ENCODE measurements around the gene ANKRD16. TPM values are rescaled to one million over a fixed set of nuclear protein-coding genes. Genes with fewer than 3 reads are reported as not detected.
"Not testable (repeated sequence)": the region's sequence is repeated elsewhere in the genome, so short reads cannot be mapped to it uniquely, and the experiment has no call there.

Gene ANKRD16
- 1 to 10 TPM; 3.6 to 4.5 TPM for total RNA-seq
- long read RNA-seq, donor 1, partial matches to known transcripts, result 2 of 5 reads
- long read RNA-seq, donor 1, other reads (novel, unspliced or antisense), result 3 of 5 reads
- long read RNA-seq, donor 2, result 0 reads

DNA sequence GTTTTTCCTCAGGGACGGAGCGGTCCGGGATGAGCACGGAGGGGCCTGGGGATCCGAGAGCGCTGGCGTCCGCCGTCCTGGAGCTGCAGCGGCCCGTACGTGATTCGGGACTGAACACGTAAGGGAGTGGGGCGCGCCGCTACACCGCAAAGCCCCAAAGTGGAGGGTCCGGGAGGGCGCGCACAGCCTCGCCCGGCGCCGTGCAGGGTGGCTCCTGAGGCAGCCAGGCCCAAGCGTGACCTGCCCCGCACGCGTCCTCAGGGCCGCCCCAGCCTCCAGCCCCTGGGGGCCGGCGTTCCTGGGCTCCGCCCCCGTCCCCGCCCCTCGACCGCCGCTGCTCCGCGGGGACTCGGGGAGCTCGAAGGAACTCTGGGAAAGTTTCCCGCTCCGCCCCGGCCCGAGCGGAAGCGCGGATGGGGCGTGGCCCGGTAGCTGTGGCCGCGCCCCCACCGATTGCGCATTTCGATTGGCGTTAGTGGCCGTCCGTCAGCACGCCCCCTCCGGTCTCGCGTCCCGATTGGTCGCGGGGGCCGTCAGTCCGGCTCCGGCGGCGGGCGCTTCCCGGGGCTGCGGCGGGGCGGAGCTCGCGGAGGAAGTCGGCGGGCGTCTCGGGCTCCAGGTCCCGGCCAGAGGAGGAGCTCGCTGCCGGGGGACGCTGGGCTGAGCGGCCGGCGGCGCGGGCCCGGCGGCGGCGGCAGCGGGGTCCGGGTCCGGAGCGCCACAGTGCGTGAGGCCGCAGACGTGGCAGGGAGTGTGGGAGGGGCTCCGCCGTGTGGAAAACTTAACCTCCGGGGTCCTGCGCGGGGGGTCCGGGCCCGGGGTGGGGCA lies at the start of gene ANKRD16, which contains the start of gene FBH1:
ANKRD16 (minus strand) TSS at position 270 of the 828 bp plus-strand sequence. CDS start 539 bp downstream, outside the sequence.
FBH1 (plus strand) TSS at position 620 of the 828 bp plus-strand sequence; CDS start at position 723, 103 bp downstream.
- DNase-seq (ENCODE audit: low spot score), result peak; percentile 99
- intact Hi-C loops (cut with DNase I), result no loop called here

- intact Hi-C loops (cut with DNase I), result no loop called here
- no peak for DNase-seq (ENCODE audit: low spot score)
Observed at GRCh38 chr10:5938291-5938690, 48.6 kb upstream of the ANKRD16 start.

DNA sequence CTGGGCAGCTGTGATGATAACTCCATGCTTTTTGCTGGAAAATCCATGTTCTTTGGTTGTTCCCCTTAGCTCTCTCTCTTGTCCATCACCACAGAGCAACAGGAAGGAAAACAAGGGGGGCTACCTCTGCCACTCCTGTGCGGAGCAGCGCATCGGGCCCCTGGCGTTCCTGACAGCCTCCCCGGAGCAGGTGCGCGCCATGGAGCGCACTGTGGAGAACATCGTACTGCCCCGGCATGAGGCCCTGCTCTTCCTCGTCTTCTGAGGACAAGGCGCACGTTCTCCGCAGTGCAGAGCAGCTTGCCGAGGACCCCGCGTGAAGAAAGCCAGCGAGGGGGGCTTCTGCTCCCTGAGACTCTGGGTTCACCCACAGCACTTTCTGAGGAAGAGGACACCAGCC lies 47.3 kb upstream of the ANKRD16 start:
- intact Hi-C loops (cut with DNase I), result no loop called here
- no peak for DNase-seq (ENCODE audit: low spot score)

- intact Hi-C loops (cut with DNase I), result no loop called here
- no peak for DNase-seq (ENCODE audit: low spot score)
Observed at GRCh38 chr10:5935628-5936027, 45.9 kb upstream of the ANKRD16 start.

GRCh38 chr10:5933909-5934546 lies 44.3 kb upstream of the ANKRD16 start:
- intact Hi-C loops (cut with DNase I), result no loop called here

GRCh38 chr10:5932345-5932744 lies 42.7 kb upstream of the ANKRD16 start:
- no peak for DNase-seq (ENCODE audit: low spot score)
- intact Hi-C loops (cut with DNase I), result no loop called here

More at GRCh38 chr10:5933909-5934546, 44.3 kb upstream of the ANKRD16 start:
- no peak for DNase-seq (ENCODE audit: low spot score)

DNA sequence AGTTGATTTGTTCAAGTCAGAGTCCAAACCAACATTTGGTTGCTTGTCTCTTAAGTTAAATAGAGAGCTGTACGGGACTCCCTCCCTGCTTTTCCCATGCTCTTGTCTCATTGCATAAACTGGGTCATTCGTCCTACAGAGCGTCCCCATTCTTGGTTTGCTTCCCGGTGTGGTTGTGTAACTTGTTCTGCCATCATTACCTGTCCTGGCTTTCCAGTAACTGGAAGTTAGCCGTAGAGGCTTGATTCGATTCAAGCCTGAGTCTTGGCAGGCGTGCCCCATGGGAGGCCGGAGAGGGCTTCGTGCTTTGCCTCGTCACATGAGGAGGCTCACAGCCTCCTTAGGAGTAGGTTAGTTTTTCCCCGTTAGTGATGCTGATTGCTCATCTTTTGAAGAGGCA lies 40.6 kb upstream of the ANKRD16 start:
- intact Hi-C loops (cut with DNase I), result no loop called here
- DNase-seq (ENCODE audit: low spot score), result no peak

DNA sequence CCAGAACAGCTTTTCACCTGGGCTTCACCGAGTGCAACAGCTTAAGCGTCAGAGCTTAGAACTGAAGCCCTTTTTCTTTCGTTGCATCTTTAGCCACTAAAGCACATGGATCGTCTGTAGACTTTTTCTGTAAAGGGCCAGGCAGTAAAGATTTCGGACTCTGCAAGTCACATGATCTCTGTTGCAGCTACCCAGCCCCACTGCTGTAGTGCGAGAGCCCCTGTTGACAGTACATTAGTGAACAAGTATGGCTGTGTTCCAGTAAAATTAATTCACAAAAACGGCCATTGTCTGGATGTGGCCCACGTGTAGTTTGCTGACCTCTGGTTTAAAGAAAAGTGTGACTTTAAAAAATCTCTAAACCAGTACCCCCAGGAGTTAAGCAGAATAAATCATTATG lies 39.7 kb upstream of the ANKRD16 start:
- no peak for DNase-seq (ENCODE audit: low spot score)
- intact Hi-C loops (cut with DNase I), result no loop called here

DNA sequence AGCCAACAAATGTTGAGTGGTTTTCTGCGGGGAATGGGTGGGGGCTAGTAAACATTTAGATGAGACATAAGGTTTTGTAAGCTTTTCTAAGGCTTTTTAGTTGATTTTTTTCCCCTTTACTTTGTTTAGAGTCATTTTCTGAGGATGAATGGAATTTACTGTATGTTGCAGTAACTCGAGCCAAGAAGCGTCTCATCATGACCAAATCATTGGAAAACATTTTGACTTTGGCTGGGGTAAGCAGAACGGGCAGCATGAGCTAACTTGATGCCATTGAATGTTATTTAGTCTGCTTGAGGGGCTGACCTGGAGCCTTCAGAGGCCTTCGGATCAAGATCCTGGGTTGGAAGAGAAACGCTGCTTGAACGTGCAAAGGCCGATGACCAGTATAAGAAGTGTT lies 37.6 kb upstream of the ANKRD16 start:
- DNase-seq (ENCODE audit: low spot score), result no peak
- intact Hi-C loops (cut with DNase I), result no loop called here

- intact Hi-C loops (cut with DNase I), result no loop called here
- no peak for DNase-seq (ENCODE audit: low spot score)
Observed at GRCh38 chr10:5924889-5925288, 35.2 kb upstream of the ANKRD16 start.

GRCh38 chr10:5921746-5922145 lies 32.1 kb upstream of the ANKRD16 start:
- intact Hi-C loops (cut with DNase I), result no loop called here
- no peak for DNase-seq (ENCODE audit: low spot score)

GRCh38 chr10:5919568-5919967 lies 29.9 kb upstream of the ANKRD16 start:
- DNase-seq (ENCODE audit: low spot score), result peak; percentile 1
- intact Hi-C loops (cut with DNase I), result no loop called here

DNA sequence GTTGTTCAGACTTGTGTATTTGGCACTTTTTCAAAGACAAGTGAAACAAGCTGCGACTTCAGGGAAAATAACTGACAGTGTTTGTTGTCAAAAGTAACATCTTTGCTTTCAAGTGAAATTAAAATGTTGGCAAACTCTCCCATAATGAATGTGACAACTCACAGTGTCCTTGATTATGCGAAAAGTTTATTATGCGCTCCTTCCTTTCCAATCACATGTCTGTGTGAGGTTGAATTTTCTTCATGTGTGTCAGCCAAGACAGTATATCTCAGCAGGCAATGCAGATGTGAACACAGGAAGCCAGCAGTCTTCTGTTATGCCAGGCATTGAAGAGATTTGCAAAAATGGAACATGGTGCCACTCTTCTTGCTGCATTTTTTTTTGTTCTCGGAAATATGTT lies 29.1 kb upstream of the ANKRD16 start:
- intact Hi-C loops (cut with DNase I), result no loop called here
- DNase-seq (ENCODE audit: low spot score), result no peak

- intact Hi-C loops (cut with DNase I), result no loop called here
- DNase-seq (ENCODE audit: low spot score), result peak; percentile 68
Observed at GRCh38 chr10:5917305-5917704, 27.6 kb upstream of the ANKRD16 start.

- intact Hi-C loops (cut with DNase I), result no loop called here
- DNase-seq (ENCODE audit: low spot score), result no peak
Observed at GRCh38 chr10:5915451-5915850, 25.8 kb upstream of the ANKRD16 start.

GRCh38 chr10:5913736-5914135 lies 24.0 kb upstream of the ANKRD16 start:
- intact Hi-C loops (cut with DNase I), result no loop called here
- DNase-seq (ENCODE audit: low spot score), result peak; percentile 3

- intact Hi-C loops (cut with DNase I), result no loop called here
- DNase-seq (ENCODE audit: low spot score), result no peak
Observed at GRCh38 chr10:5911670-5912069, 22.0 kb upstream of the ANKRD16 start.

GRCh38 chr10:5910323-5911100 lies 20.8 kb upstream of the ANKRD16 start:
- intact Hi-C loops (cut with DNase I), result no loop called here
- DNase-seq (ENCODE audit: low spot score), result peak; percentile 67

DNA sequence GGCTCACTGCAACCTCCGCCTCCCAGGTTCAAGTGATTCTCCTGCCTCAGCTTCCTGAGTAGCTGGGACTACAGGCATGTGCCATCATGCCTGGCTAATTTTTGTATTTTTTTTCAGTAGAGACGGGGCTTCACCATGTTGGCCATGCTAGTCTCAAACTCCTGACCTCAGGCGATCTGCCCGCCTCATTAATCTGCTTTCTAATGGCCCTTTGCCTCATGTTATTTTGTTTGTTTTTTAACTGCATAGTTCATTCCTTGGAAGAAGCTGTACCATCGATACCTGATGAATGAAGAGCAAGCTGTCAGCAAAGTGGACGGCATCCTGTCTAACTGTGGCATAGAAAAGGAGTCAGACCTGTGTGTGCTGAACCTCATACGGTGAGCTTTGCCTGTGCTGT lies 19.0 kb upstream of the ANKRD16 start:
- intact Hi-C loops (cut with DNase I), result not testable (repeated sequence)
- peak; percentile 12 for DNase-seq (ENCODE audit: low spot score)

- intact Hi-C loops (cut with DNase I), result loop anchor here in 1 of 2 donors (1.0 kb wide), 1 partner anchor 45 kb away; no protein-coding TSS in a partner anchor
- peak; percentile 9 for DNase-seq (ENCODE audit: low spot score)
Observed at GRCh38 chr10:5906651-5907050, 17.0 kb upstream of the ANKRD16 start.

Data from posterior vena cava (tissue), 2 donors.